LNCAP (cell line): ENCODE results near the gene CA7.

Experiments used
- TF ChIP-seq, protein P1 (sequence below): fragments of 450-650 bp; IDR thresholded peaks from 2 replicates; pipeline ENCODE4 v1.5.1; 2017; ENCODE audit warnings: mild to moderate bottlenecking

The CA7 gene

DNA sequence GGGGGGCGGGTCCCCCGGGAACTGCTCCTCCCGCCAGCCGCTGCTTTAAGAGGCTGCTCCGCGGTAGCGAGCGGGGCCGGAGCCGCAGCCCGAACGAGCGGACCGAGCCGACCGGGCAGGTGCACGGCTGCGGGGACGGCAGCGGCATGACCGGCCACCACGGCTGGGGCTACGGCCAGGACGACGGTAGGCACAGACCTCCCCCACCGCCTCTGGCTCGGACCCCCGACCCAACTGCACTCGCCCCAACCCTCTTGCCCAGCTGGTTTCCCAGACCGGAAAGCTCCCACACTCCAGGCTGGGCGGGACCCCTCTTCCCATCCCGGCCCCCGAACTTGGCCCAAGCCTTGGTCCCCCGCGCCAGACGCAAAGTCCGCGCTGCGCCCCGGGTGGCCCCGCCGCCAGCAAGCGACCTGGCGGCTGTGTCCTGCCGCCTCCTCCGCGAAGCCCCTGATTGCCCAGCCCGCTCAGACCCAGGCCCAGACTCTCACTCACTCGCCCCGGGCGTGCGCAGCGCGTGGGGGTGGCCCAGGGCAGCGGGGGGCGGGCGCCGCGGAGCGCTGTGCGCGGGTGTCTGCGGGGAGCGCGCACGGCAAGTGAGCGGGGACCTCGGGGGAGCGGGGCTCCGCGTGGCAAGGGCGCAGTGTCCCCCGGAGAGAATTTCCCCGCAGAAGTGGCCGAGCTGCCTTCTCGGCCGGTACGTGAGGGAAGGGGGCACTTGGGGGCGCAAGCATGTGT, at the start of gene CA7:
Gene CA7 (plus strand): TSS at position 73 of the 738 bp plus-strand sequence. CDS start 74 bp downstream, at position 147.
- TF ChIP-seq, protein P1, sequence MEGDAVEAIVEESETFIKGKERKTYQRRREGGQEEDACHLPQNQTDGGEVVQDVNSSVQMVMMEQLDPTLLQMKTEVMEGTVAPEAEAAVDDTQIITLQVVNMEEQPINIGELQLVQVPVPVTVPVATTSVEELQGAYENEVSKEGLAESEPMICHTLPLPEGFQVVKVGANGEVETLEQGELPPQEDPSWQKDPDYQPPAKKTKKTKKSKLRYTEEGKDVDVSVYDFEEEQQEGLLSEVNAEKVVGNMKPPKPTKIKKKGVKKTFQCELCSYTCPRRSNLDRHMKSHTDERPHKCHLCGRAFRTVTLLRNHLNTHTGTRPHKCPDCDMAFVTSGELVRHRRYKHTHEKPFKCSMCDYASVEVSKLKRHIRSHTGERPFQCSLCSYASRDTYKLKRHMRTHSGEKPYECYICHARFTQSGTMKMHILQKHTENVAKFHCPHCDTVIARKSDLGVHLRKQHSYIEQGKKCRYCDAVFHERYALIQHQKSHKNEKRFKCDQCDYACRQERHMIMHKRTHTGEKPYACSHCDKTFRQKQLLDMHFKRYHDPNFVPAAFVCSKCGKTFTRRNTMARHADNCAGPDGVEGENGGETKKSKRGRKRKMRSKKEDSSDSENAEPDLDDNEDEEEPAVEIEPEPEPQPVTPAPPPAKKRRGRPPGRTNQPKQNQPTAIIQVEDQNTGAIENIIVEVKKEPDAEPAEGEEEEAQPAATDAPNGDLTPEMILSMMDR, result no peak

DNA sequence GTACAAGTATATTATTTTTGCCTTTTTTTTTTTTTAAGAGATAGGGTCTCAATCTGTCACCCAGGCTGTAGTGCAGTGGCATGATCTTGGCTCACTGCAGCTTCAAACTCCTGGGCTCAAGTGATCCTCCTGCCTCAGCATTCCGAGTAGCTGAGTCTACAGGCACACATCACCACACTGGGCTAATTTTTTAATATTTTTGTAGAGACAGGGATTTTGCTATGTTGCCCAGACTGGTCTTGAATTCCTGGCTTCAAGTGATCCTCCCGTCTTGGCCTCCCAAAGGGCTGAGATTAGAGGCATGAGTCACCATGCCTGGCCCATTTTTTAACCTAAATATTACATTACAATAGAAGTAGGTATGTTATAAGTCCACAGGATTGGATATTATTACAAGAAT, 46.1 kb upstream of the CA7 start:
- TF ChIP-seq, protein P1, result no peak

DNA sequence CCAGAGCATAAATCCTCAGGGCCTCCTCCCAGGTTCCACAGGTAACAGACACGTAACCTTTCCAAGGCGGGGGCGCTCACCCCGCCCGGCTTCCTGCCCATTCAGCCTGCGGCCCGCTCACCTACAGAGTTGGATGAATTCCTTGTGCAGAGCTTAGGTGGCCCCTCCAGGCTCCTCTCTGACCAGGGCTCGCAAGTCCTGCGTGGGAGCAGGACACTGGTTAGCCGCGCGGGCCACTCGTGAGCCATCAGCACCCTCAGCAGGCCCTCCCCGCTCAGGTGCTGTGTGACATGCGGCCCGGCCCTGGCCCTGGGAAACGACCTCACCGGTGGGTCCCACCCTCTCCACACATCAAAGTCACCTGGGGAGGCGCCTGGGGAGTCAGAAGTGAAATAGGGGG, 43.4 kb upstream of the CA7 start:
- TF ChIP-seq, protein P1, result no peak

DNA sequence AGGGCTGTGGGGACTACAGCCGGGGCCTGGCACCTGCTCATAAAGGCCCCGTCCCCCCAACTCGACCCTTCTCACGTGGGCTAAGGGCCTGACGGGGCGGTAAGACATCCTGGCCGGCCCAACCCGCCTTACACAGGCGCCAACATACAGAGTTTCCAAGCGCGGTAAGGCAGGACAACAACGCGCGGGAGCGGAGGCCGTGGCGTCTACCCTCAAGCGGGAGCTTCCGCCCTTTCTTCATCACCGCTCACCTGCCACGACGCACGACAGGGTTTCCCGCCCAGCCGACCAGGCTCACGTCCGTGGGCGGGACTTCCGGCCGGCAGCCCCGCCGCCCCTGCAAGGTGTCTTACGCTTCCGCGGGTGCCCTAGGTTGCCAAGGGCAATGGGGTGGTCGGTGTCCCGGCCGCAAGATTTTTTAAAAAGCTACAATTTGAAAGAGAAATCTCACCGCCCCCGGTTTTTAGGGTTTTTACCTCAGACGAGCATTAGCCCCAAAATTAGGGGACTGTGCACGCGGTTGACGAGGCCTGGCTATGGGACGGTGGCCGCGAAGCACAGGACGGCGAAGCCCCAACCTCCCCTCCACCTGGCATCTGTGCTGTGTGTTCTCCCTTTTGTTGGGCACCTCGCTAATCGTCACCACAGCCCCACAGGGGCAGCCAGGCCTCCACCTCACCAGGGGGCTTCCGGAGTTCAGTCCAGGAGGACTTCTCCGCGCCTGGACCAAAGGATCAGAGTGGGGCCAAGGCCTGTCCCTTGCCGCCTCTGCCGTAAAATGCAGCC, 42.7 kb upstream of the CA7 start, which contains the start of gene TERB1:
Gene TERB1 (minus strand): TSS at position 265 of the 786 bp plus-strand sequence. CDS start 4,786 bp downstream, outside the sequence.
- TF ChIP-seq, protein P1, result no peak

DNA sequence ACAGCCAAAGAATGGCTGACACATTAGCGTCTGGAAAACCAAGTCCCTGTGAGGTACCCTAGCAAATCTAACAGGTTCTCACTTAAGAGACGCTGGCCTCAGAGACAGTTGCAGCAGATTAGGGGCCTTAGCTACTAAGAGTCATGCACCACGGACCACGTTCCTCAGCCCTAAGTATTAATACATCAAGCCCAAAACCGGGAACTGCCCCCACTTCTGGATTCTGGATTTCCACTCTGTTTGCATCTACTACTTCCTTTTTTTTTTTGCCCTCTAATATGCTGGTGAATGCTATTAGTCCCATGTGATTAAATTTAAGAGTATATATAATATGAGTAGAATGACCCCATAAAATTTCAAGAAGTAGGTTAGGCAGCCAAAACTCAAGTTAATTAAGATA, 42.1 kb upstream of the CA7 start:
- TF ChIP-seq, protein P1, result no peak

DNA sequence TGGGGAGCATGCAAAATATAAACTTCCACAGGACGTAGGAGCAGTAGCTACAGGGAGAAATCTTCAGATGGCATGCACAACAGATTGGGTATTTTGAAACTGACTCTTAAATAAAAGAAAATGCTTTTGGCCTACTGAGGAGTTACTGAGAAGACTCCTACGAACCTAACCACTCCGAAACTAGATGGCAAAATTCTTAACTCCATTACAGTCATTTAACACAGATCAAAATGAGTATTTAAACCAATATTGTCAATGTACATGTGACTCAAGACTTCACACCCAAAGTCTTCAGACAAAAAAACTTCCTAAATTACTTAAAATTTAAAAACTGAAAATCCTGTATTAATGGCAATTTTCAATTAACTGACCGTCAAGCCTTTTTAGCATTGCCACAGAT, 34.4 kb upstream of the CA7 start:
- TF ChIP-seq, protein P1, result no peak

DNA sequence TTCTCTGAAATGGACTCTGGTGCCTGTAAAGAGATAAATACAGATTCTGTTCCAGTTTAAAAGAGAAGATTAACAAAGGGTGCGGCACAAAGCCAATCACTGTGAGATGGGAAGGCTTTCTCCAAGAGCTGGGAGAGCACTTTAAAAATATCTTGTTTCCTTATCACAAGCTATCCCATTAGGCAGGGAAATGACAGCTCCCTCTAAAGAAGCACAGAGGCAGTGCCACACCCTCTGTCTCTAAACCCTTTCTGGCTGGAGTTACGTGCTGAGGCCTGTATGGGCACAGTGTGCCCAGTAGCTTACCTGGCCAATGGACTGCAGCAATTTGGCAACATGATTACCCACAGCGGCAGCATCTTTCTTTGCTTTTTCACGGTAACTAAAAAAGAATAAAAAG, 33.8 kb upstream of the CA7 start:
- TF ChIP-seq, protein P1, result no peak
